IMR-90 (cell line): ENCODE results near the gene BMERB1. TPM values are rescaled to one million over a fixed set of nuclear protein-coding genes. Genes with fewer than 3 reads are reported as not detected.

Experiments used
- ATAC-seq: fragments of 200-7000 bp; cut with Tn5 transposase; 2 replicates; pipeline ENCODE4 v1.9.1; 2020; ENCODE audit warnings: low read depth, mild to moderate bottlenecking, moderate library complexity
- BruUV-seq: library from RNA; stranded (reverse); fragments of 400-500 nt; replicated peaks from 2 replicates; lab custom pipeline; 2021; lab: Mats Ljungman, UMichigan
- CTCF ChIA-PET: fragments of 300-600 bp; formaldehyde crosslinking; extraction: SDS; loops from one replicate; lab custom pipeline; 2021; ENCODE audit warnings: antibody characterized with exemption; lab: Yijun Ruan, JAX
- POLR2A ChIA-PET: fragments of 300-600 bp; sonication (Branson Sonifier 250); formaldehyde crosslinking; loops from one replicate; lab custom pipeline; 2022; ENCODE audit warnings: antibody characterized with exemption; ENCODE audit not compliant: unreplicated experiment; lab: Charles Lee
- DNase-seq: peaks from one replicate; pipeline ENCODE4 v3.0.0; 2013
- H2AFZ ChIP-seq: replicated peaks from 2 replicates; pipeline ENCODE3; 2013; ENCODE audit warnings: low read length, mild to moderate bottlenecking; ENCODE audit not compliant: poor library complexity
- H2AK5ac ChIP-seq: 2 replicates; pipeline ENCODE4 v1.6.1; 2013; ENCODE audit warnings: low read depth, low read length, inconsistent platforms
- H2AK9ac ChIP-seq: replicated peaks from 2 replicates; pipeline ENCODE3; 2013; ENCODE audit warnings: mild to moderate bottlenecking, low read depth, low read length, moderate library complexity; ENCODE audit not compliant: poor library complexity
- H2BK120ac ChIP-seq: 2 replicates; pipeline ENCODE4 v1.6.1; 2013; ENCODE audit warnings: low read depth, low read length, inconsistent platforms
- H2BK15ac ChIP-seq: 3 replicates; pipeline ENCODE4 v1.6.1; 2013; ENCODE audit warnings: low read depth, low read length, inconsistent platforms
- H2BK20ac ChIP-seq: 2 replicates; pipeline ENCODE4 v1.6.1; 2013; ENCODE audit warnings: low read depth, mild to moderate bottlenecking, inconsistent platforms, low read length, moderate library complexity
- H2BK5ac ChIP-seq: 2 replicates; pipeline ENCODE4 v1.6.1; 2013; ENCODE audit warnings: mild to moderate bottlenecking, low read depth, low read length, inconsistent platforms; ENCODE audit not compliant: poor library complexity, severe bottlenecking
- H3K14ac ChIP-seq: replicated peaks from 2 replicates; pipeline ENCODE4 v1.6.1; 2013; ENCODE audit warnings: low read depth, low read length, inconsistent platforms
- H3K18ac ChIP-seq: 2 replicates; pipeline ENCODE4 v1.6.1; 2013; ENCODE audit warnings: low read depth, low read length, control low read depth
- H3K23ac ChIP-seq: 2 replicates; pipeline ENCODE4 v1.6.1; 2013; ENCODE audit warnings: low read depth, low read length, inconsistent platforms
- H3K27ac ChIP-seq: 2 replicates; pipeline ENCODE4 v1.5.1; 2013; ENCODE audit warnings: mild to moderate bottlenecking, control low read depth, low read length; ENCODE audit not compliant: insufficient read depth
- H3K27me3 ChIP-seq: 2 replicates; pipeline ENCODE4 v1.6.1; 2013; ENCODE audit warnings: low read length; ENCODE audit not compliant: control insufficient read depth, insufficient read depth
- H3K36me3 ChIP-seq: 2 replicates; pipeline ENCODE4 v1.6.1; 2013; ENCODE audit warnings: low read length, mixed read lengths; ENCODE audit not compliant: control insufficient read depth, insufficient read depth
- H3K4ac ChIP-seq: 2 replicates; pipeline ENCODE4 v1.6.1; 2013; ENCODE audit warnings: low read depth, low read length, inconsistent platforms
- H3K4me1 ChIP-seq: 2 replicates; pipeline ENCODE4 v1.6.1; 2013; ENCODE audit warnings: low read length, mixed read lengths; ENCODE audit not compliant: control insufficient read depth, insufficient read depth
- H3K4me2 ChIP-seq: 2 replicates; pipeline ENCODE4 v1.6.1; 2013; ENCODE audit warnings: low read depth, mild to moderate bottlenecking, control low read depth, low read length, moderate library complexity
- H3K4me3 ChIP-seq: 2 replicates; pipeline ENCODE4 v1.5.1; 2013; ENCODE audit warnings: low read depth, mild to moderate bottlenecking, control low read depth, low read length, moderate library complexity; ENCODE audit not compliant: insufficient read depth
- H3K56ac ChIP-seq: 2 replicates; pipeline ENCODE4 v1.6.1; 2013; ENCODE audit warnings: low read length, inconsistent platforms; ENCODE audit not compliant: insufficient read depth; ENCODE audit errors: extremely low read depth
- H3K79me1 ChIP-seq, 2 experiments: 2 replicates each; pipeline ENCODE4 v1.6.1; 2013; ENCODE audit warnings: low read length in 2 of 2, inconsistent platforms in 1 of 2, low read depth in 1 of 2
- H3K9ac ChIP-seq: 2 replicates; pipeline ENCODE4 v1.6.1; 2013; ENCODE audit warnings: low read depth, low read length, control low read depth
- H3K9me1 ChIP-seq: 2 replicates; pipeline ENCODE4 v1.6.1; 2013; ENCODE audit warnings: low read length, inconsistent platforms; ENCODE audit not compliant: insufficient read depth
- H3K9me3 ChIP-seq: 2 replicates; pipeline ENCODE4 v1.6.1; 2013; ENCODE audit warnings: low read length; ENCODE audit not compliant: control insufficient read depth, insufficient read depth
- H4K20me1 ChIP-seq: 2 replicates; pipeline ENCODE4 v1.6.1; 2013; ENCODE audit warnings: low read length, inconsistent platforms; ENCODE audit not compliant: insufficient read depth
- H4K5ac ChIP-seq: 2 replicates; pipeline ENCODE4 v1.6.1; 2013; ENCODE audit warnings: mild to moderate bottlenecking, low read depth, low read length, control low read depth
- H4K8ac ChIP-seq, 2 experiments: 2 replicates each; pipeline ENCODE4 v1.6.1; 2013; ENCODE audit warnings: low read depth in 2 of 2, low read length in 2 of 2, control low read depth in 1 of 2, inconsistent platforms in 1 of 2
- H4K91ac ChIP-seq: 2 replicates; pipeline ENCODE4 v1.6.1; 2013; ENCODE audit warnings: low read depth, low read length, inconsistent platforms; ENCODE audit not compliant: insufficient read depth
- CEBPB ChIP-seq: IDR thresholded peaks from 2 replicates; pipeline ENCODE4 v1.6.1; 2012; ENCODE audit warnings: low read depth, low read length, improper control_type of control experiment
- RFX5 ChIP-seq: IDR thresholded peaks from 2 replicates; pipeline ENCODE4 v1.8.0; 2012; ENCODE audit warnings: low read depth, mild to moderate bottlenecking, low read length, moderate library complexity
- WGBS, 2 experiments: methylation state at CpG; one replicate each; pipeline versions ENCODE4 v1.1.5 to v1.1.7; 2013; ENCODE audit warnings: missing lambda C conversion rate in 2 of 2; ENCODE audit not compliant: insufficient read length in 1 of 2; ENCODE audit errors: extremely low coverage in 2 of 2; 5-methylcytosine and 5-hydroxymethylcytosine counted together
- dilution Hi-C: fragments of 300-500 bp; cut with HindIII; formaldehyde crosslinking; loops from one replicate; pipeline ENCODE4 v1.14.3; 2018; ENCODE audit warnings: low sequenced_read_pairs; ENCODE audit not compliant: unreplicated experiment
- in situ Hi-C: fragments of 300-500 bp; cut with MboI; formaldehyde crosslinking; loops from 3 replicates; pipeline ENCODE4 v1.14.3; 2019; ENCODE audit warnings: low sequenced_read_pairs, inconsistent platforms, mixed read lengths
- intact Hi-C: fragments of 100-400 bp; cut with micrococcal nuclease; formaldehyde crosslinking; loops from 2 replicates; pipeline ENCODE4 v1.10.0; 2022
- polyA plus RNA-seq, 3 experiments: library from polyadenylated mRNA; depleted of rRNA; stranded (reverse); fragments of >200 nt; gene quantifications; 2 replicates each; pipeline ENCODE4 v1.2.3, GENCODE V29; 2012; ENCODE audit warnings: low replicate concordance in 1 of 3
- total RNA-seq: library from RNA; depleted of rRNA; stranded (reverse); fragments of >200 nt; gene quantifications from 2 replicates; pipeline ENCODE4 v1.2.3, GENCODE V29; 2012

BMERB1 gene
- total and polyA plus RNA-seq, 2 of the 4 experiments (the other 2 are of a cell fraction), result 22.6 to 32.9 TPM

GRCh38 chr16:15487336-15488284 lies 53.2 kb downstream of the BMERB1 start:
- no peak overlapping the region for H3K56ac ChIP-seq
- no peak overlapping the region for H4K5ac ChIP-seq
- H2AFZ ChIP-seq, result no peak overlapping the region
- peak overlapping the region; percentile 72; the same call in 1 of the 2 replicates for H3K14ac ChIP-seq
- no peak overlapping the region for H2BK5ac ChIP-seq
- no peak overlapping the region for H3K9ac ChIP-seq
- peak overlapping the region; percentile 40 for H4K91ac ChIP-seq
- BruUV-seq, result no TSS peak
- no peak overlapping the region for H3K4me2 ChIP-seq
- peak overlapping the region; percentile 78; the same call in 1 of the 2 replicates for H2BK20ac ChIP-seq
- H3K23ac ChIP-seq, result no peak overlapping the region
- H3K4ac ChIP-seq, result peak overlapping the region; percentile 73
- no peaks in the 10 kb centered on the region for H3K27me3 ChIP-seq
- H3K4me3 ChIP-seq, result no peak overlapping the region
- peaks cover 25% of the 10 kb centered on the region for H3K4me1 ChIP-seq
- CTCF ChIA-PET, result no interaction called here
- TF ChIP-seq CEBPB (0 out of 2 replicates have a peak, but pooled peaks have one; percentile 2), RFX5 (no peak)
- POLR2A ChIA-PET, result no interaction called here
- in situ Hi-C loops, result no loop called here
- dilution Hi-C loops, result no loop called here
- peak overlapping the region; percentile 1; the same call in 1 of the 2 replicates for H3K18ac ChIP-seq
- DNase-seq, result no peak
- intact Hi-C loops, result loop anchor here (2.0 kb wide), 1 partner anchor 15 kb away; no protein-coding TSS in a partner anchor
- no peak overlapping the region for H2AK9ac ChIP-seq
- H3K36me3 ChIP-seq, result no peaks in the 10 kb centered on the region; the same call in 1 of the 2 replicates
- H3K9me3 ChIP-seq, result no peaks in the 10 kb centered on the region
- 0 out of 4 replicates have a peak overlapping the region, but pooled peaks of 1 of the 2 experiments have one; percentile 39 for H4K8ac ChIP-seq
- peak overlapping the region; percentile 30; the same call in 2 of the 3 replicates for H2BK15ac ChIP-seq
- WGBS, 2 experiments, result no CpG with 5 or more reads among the region's 12 CpGs
- H2AK5ac ChIP-seq, result peak overlapping the region; percentile 84; the same call in 1 of the 2 replicates
- peak overlapping the region; percentile 35; the same call in 1 of the 2 replicates for H3K27ac ChIP-seq
- no peaks in the 10 kb centered on the region; the same call in 1 of the 2 replicates for H4K20me1 ChIP-seq
- no peak for ATAC-seq
- H2BK120ac ChIP-seq, result peak overlapping the region; percentile 60
- peaks cover 34% of the 10 kb centered on the region for H3K9me1 ChIP-seq
- H3K79me1 ChIP-seq, result peaks cover 40 to 73% of the 10 kb centered on the region in 2 experiments
